T follicular helper cell (primary cell): ENCODE measurements around the gene COG5.
A peak's percentile ranks its signal among the peaks of the same experiment; 100 is the strongest.

ENCODE experiments used
- DNase-seq: peaks from one replicate; pipeline ENCODE4 v3.0.0-alpha.2; 2020; ENCODE audit warnings: low read depth

COG5 gene

DNA sequence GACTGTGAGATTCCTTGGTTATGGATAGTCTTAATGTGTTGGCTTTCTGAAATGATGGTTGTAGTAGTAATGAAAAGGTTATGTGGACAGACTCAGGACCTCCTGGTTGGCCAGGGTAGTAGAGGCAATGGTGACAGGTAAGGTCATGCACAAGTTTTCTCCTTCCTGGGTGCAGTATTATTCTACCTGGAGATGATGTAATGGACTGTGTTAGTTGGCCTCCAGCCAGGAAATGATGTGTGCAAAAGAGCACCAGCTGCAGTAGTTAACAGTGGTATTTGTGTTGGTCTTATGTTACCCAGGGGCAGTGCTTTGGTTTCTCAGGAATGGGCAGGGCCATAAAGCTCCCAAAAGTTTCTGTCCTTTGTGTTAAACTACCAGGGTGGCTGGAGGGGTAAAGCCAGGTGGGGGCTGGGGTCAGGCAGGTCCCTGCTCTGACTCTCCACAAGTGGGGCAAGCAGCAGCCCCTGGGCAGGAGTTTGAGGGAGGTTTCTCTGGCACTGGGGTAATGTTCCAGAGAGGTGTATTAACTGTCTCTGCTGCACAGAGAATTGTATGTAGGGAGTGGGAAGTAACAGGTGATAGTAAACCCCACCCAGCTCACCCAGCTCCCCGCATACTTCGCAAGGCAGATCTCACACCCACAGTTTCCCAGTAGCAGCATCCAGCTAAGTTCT is 57.6 kb downstream of the COG5 start:
- no peak for DNase-seq

DNA sequence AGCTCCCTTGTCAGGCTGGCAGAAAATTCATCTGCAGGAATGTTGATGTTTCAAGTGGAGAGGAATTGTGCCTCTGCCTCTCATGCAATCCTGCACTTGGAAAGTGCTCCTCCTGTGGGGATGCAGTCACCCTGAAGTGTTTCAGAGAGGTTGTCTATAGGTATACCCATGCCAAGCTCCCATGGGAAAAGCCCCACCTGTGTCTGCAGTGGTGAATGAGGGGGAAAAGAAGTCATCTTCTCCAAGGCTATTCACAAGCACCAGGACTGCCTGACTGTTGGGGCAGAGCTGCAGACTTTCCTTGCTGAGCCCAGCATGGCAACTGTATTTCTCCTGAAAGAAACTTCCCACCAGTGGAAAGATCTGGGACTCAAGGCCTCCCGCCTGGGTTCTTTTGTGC is 58.4 kb downstream of the COG5 start:
- no peak for DNase-seq

DNA sequence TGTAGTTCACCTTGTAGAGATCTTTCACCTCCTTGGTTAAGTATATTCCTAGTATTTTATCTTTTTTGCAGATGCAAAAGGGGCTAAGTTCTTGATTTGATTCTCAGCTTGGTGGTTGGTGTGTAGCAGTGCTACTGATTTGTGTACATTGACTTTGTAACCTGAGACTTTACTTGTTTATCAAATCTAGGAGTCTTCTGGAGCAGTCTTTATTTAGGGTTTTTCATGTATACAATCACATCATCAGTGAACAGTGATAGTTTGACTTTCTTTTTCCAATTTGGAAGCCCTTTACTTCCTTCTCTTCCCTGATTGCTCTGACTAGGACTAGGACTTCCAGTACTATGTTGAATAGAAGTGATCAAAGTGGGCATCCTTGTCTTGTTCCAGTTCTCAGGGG is 60.0 kb downstream of the COG5 start:
- DNase-seq, result no peak

DNA sequence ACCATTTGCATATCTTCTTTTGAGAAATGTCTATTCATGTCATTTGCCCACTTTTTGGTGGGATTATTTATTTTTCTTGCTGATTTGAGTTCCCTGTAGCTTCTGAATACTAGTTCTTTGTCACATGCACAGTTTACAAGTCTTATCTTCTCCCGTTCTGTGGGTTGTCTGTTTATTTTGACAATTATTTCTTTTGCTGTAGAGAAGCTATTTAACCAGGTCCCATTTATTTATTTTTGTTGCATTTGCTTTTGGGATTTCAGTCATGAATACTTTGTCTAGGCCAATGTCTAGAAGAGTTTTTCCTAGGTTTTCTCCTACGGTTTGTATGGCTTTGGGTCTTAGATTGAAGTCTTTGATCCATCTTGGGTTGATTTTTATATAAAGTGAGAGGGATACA is 60.9 kb downstream of the COG5 start:
- no peak for DNase-seq

DNA sequence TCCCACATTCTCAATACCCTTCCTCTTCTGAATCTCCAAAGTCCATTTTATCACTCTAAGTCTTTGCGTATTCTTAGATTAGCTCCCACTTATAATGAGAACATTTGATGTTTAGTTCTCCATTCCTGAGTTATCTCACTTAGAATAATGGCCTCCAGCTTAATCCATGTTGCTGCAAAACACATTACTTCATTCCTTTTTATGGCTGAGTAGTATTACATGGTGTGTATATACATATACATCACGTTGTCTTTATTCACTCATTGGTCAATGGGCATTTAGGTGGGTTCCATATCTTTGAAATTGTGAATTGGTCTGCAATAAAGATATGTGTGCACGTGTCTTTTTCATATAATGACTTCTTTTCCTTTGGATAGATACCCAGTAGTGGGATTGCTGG is 61.6 kb downstream of the COG5 start:
- no peak for DNase-seq

DNA sequence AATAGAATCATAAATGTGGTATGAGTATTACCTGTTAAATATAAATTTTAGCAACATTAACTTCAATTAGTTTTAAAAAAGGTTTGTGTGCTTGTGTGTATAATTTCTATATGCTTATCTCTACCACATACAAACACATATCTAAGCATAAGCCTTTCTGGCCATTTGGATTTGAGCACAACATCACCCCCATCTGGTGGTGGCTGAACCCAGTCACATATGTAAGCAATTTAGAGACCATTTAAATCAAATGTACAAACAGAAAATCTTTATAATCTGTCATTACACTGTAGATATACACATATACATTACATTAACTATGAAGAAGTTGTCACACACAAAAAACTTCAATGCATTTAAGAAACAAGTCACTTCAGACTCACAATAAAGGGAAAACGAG is 62.1 kb downstream of the COG5 start:
- peak; percentile 2 for DNase-seq

DNA sequence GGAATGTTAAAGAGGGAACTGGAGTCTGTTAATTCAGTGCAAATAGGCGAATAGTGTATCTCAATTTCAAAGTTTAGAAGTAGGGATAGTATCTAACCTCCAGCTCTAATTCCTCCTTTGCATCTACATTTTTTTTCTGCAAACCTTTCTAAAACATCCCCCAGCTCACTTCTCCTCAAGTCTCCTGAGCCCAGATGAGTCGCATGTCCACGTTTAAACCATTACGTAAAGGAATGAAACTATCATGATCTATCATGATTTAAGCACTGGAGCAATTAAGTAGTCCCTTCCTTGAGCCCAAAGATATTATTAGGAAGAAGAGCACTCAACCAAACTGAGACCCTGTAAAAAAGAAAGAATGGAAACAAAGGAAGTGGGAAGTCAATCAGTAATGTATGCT is 64.0 kb downstream of the COG5 start:
- DNase-seq, result no peak

DNA sequence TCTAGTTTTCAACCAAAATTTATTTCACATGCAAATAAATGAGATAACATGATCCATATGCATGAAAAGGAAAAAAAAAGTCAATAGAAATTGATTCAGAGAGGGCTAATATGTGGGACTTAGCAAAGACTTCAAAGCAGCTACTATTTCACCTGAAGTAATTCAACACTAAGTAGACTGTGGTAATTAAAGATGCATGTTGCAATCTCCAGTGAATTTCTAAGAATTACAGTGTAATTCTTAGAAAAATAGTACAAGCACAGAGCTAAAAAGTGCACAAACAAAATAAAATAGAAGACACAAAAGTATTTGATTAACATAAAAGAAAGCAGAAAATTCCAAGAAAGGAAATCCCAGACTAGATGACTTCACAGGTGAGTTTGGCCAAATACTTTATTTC is 68.2 kb downstream of the COG5 start:
- no peak for DNase-seq

DNA sequence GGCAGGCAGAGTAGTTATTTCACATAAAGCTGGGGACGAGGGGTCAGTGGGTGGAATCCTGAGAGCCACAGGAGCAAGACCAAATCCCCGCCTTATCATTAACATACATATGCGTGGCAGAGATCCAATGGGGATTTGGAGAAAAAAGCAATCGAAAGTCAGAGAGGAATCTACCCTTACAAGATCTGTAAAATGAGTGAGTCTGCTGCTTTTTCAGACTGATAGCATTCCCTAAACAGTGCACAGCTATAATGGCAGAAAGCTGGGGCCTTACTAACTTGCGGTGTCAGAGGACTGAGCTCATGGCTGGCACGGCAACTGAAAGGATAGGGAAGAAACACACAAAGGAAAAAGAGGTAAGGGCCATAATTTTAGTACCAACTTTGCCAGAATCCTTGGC is 68.8 kb downstream of the COG5 start:
- no peak for DNase-seq

DNA sequence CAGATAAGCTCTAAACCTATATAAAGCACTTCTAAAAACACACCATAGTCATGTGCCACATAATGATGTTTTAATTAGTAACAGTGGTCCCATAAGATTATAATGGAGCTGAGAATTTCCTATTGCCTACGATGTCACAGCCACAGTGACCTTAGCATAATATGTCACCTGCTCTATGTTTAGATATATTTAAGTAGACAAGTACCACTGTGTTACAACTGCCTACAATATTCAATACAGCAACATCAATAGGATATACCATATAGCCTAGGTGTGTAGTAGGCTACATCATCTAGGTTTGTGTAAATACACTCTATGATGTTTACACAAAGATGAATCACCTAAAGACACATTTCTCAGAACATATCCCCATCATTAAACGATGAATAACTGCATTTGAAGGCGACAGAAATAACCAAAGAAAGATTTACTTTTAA is 69.4 kb downstream of the COG5 start:
- DNase-seq, result no peak

DNA sequence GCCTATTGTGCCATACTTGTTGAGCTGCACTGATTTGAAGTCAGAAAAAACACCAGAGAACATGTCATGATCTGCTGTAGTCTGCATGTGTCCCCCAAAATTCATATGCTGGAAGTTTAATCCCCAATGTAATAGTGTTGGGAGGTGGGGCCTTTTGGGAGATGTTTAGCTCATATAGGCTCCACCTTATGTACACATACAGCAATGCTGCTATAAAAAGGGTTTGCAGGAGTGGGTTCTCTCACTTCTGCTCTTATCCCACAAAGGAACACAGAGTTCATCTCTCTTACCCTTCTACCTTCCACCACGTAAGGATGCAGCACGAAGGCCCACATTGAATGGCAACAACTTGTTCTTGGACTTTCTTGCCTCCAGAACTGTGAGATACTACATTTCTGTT is 70.8 kb downstream of the COG5 start:
- DNase-seq, result no peak

DNA sequence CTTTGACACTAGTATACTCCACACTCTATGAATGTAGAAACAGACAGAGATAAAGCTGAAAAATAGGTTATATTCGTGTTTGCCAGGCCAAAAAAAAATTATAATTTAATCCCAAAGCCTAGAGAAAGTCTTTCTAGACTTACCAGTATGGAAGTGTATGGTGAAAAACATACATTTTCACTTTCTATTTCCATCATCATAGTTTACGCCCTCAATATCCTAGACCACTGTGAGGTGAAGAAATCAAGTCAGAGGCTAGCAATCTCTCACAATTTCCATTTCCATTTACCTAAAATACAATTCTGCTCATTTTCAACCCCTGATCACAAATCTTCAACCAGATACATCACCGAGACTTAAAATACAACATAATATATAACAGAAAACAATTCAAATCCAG is 77.7 kb downstream of the COG5 start:
- no peak for DNase-seq

DNA sequence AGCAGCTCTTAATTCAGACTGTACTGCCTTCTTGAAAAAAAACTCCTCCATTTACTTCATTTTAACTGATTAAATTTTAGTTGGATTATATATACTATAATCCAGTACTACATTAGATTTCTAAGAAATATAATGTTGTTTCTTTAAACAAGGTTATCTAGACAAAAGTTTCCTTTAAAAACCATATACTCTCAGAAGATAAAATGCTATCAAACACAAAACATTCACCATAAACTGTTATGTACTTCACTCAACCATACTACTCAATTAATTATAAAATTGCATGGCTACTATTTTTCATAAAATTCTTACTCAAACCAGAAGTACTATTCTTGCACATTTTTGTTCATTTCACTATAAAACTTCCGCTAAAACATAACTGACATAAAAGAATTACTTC is 81.1 kb downstream of the COG5 start:
- no peak for DNase-seq

DNA sequence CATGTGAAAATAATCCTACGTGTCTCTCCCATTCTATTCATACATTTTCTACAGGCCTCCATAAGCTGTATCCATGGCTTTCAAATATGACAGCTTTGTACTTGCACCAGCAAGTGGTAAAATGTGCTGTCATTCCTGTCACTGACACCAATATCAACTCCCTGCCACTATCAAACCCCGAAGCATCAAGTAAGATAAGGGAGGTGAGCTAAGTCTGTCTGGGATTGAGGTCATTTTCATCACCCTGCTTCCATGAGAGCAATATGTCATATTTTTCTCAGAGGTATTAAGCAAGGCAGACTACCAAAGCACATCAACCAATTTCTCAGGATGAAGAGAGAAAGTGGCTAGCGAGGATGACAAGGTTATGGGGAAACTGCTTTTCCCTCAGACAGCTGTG is 82.8 kb downstream of the COG5 start:
- no peak for DNase-seq

DNA sequence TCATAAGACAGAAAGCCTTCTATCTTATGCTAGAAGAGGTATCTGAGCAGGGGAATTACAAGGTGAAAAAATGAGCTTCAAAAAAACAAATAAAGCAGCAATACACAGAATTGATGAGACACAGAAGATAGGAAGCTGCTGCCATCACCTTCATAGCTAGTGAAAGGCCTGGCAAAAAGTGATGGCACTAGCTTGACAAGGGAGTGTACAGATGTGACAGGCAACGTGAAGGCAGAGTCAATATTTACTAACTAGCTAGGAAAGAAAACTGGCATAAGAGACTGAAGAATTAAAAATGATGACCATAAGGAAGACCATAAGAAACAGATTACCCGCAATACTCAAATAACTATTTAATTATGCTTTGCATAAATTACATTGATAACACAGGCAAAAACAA is 84.4 kb downstream of the COG5 start:
- DNase-seq, result no peak

DNA sequence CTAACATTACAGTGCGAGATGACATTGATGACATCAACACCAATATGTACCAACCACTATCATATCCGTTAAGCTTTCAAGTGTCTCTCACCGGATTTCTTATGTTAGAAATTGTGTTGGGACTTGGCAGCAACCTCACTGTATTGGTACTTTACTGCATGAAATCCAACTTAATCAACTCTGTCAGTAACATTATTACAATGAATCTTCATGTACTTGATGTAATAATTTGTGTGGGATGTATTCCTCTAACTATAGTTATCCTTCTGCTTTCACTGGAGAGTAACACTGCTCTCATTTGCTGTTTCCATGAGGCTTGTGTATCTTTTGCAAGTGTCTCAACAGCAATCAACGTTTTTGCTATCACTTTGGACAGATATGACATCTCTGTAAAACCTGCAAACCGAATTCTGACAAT is 89.6 kb downstream of the COG5 start:
- DNase-seq, result no peak

DNA sequence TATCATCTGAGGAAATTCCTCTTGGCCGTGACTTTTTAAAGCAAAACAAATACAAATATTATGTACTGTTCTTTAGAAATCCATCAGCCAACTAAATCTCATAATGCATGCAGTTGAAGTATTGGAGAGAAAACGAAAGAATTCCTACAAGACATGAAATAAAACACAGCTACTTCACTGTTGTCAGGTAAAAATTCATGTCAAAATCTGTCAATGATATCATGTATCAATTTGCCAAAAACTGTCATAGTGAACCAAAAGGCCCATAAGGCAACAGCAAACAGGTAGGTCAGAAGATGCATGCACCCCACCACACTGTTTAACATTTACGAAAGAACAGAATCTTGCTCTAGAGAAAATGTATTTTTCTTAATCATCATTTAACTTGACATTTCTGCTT is 91.6 kb downstream of the COG5 start:
- DNase-seq, result no peak

DNA sequence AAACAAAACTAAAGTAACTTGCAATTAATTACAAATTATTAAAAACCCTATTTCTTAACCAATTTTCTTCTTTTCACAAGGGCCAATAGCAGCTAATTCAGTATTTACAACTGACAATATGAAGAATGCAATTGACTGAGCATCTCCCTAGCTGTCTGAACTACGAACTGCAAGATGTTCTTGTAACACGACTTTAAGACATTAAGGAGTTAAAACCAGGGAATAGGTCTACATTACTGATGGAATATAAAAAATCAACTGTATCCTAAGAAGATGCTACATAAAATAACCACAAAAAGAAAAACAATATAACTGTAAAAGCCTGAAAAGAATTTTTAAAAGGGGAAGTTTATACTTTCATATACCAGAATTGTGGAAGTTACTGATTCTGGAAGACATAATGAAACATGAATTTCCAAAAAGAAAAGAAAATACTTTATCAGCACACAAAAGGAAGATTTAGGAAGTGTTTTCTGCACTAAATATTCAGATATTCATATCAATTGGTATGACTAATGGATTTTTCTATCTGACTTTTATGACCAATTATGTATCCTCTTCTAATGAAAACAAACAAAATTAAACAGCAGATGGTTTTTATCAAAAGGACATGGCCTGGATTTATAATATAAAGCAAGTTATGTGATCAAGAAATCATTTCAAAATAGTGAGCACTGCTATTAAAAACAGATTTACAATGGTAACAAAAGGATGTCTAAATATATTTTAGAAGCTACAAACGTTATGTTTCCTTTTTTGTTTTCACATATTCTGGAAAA is 92.2 kb downstream of the COG5 start:
- DNase-seq, result no peak

DNA sequence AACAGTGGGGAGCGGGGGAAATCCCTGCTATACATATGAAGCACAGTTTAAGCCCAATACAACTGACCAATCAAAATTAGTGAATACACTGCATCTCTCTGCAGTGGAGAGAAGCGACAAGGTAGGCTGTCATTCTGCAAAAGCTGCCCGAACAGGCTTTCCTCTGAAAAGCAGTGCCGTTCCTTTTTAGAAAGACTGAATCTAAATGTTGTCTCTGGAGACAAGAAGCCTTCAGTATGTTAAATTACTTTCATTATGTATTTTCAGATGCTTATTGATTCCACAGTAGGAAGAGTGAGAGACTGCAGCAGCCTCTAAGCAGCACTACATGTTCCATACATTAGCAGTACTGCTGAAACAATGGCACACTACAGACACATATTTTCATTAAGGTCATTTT is 93.8 kb downstream of the COG5 start, which contains the start of gene GPR22:
Gene GPR22, plus strand, starts transcription at position 129 of the 400 bp plus-strand sequence. CDS start 4,004 bp downstream, outside the sequence.
- no peak for DNase-seq

DNA sequence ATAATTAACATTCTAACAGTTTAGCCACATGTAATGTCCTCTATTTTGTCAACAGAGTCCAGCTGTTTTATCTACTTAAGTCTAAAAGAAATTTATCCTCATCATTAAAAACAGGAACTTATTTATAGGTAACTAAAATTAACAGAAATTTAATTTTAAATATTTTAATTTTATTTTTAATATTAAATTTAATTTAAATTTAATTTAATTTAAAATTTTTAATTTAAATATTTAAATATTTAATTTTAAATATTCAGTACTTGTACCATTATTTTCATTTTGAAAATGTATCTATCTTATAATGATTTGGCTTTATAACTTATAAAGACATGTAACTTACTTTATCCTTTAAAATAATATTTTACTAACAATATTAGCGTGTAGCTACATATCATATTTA is 94.9 kb downstream of the COG5 start:
- no peak for DNase-seq

DNA sequence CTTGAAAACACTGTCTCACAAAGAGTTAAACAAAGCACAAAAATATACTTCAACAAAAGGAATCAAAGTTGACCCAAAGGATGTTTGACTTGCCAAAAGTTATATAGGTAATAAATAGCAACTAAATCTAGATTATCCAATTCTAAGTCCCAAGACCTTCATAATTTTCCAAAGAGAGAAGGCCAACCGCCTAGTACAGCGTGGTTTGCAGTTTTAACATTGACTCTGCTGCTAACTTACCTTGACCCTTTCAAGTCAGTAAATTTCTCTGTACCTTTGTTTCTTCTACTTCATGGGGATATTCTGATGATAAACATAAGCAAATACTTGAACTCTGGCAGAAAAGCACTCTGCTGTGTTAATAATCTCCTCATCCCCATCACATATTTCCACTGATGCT is 95.7 kb downstream of the COG5 start:
- no peak for DNase-seq

DNA sequence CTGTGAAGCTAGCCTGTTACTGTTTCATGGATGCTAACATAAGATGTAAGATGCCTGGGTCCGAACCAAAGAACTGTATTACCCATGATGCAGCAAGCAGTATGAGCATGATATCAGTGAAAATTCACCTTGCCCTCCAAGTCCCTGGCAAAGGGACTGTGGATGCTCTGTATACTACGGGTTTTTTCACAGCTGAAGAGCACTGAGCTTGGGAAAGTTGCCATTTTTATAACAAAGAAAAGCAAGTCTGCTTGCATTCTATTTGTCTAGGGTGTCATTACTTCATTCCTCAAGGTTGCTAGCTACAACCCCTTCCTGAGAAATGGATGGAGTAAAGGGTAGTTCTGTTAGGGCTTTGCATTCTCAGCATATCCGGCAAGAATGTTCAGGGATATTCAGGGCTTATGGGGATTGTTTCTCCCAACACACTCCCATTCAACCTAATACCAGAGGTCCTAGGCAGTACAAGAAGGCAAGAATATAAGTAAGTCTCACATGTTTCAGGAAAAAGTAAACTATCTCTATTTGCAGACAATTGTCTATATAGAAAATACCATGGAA is 99.0 kb downstream of the COG5 start:
- DNase-seq, result no peak
